Measurements from ENCODE around the gene ACTL10. TPM values are rescaled to one million over a fixed set of nuclear protein-coding genes. Genes with fewer than 3 reads are reported as not detected.

Gene ACTL10
- total and polyA plus RNA-seq, 2 of the 13 experiments (the other 11 are each of a cell fraction or from before 2014, with no cell fraction given): not detected

- TF ChIP-seq ZBTB33 (CRISPR knock-in tag; IDR thresholded peaks at IDR 0.05): 0 out of 2 replicates have a peak, but pooled peaks have one; percentile 14
- 0 out of 2 replicates have a peak, but pooled peaks have one; percentile 71 for TF ChIP-seq KLF13 (CRISPR knock-in tag; IDR thresholded peaks at IDR 0.05)
- TF ChIP-seq ZGPAT (CRISPR knock-in tag; IDR thresholded peaks at IDR 0.05): 0 out of 2 replicates have a peak, but pooled peaks have one; percentile 7
- TF ChIP-seq ZNF296 (CRISPR knock-in tag; conservative IDR thresholded peaks at IDR 0.05): no peak
- 0 out of 2 replicates have a peak, but pooled peaks have one; percentile 44 for TF ChIP-seq BRD4 (CRISPR knock-in tag; IDR thresholded peaks at IDR 0.05)
- peak; percentile 77; the same call in 1 of the 2 replicates for TF ChIP-seq ZNF598 (CRISPR knock-in tag; IDR thresholded peaks at IDR 0.05; ENCODE audit: borderline replicate concordance)
- TF ChIP-seq NRL (CRISPR knock-in tag; IDR thresholded peaks at IDR 0.05; ENCODE audit: borderline replicate concordance): 0 out of 2 replicates have a peak, but pooled peaks have one; percentile 32
- TF ChIP-seq RXRA (CRISPR knock-in tag; IDR thresholded peaks at IDR 0.05): 0 out of 2 replicates have a peak, but pooled peaks have one; percentile 2
- TF ChIP-seq JUND (CRISPR knock-in tag; IDR thresholded peaks at IDR 0.05): no peak
- TF ChIP-seq ZNF567 (CRISPR knock-in tag; IDR thresholded peaks at IDR 0.05; ENCODE audit: borderline replicate concordance): no peak
- TF ChIP-seq ZFP36 (IDR thresholded peaks at IDR 0.05; ENCODE audit: borderline replicate concordance, low read depth, low read length, partially characterized antibody): no peak
- 0 out of 2 replicates have a peak, but pooled peaks have one; percentile 35 for TF ChIP-seq ZNF543 (CRISPR knock-in tag; IDR thresholded peaks at IDR 0.05)
- TF ChIP-seq SKIL (CRISPR knock-in tag; IDR thresholded peaks at IDR 0.05; ENCODE audit: borderline replicate concordance): no peak
- 0 out of 2 replicates have a peak, but pooled peaks have one; percentile 6 for TF ChIP-seq ZFP91 (CRISPR knock-in tag; IDR thresholded peaks at IDR 0.05; ENCODE audit: borderline replicate concordance)
Observed at GRCh38 chr20:33686984-33687366, 20.2 kb downstream of the ACTL10 start (continued).
